HG02588 (cell line): Measurements from ENCODE around the gene MRPL12.
"Not testable (repeated sequence)": the region's sequence is repeated elsewhere in the genome, so short reads cannot be mapped to it uniquely, and the experiment has no call there.

Experiments
- ATAC-seq: cut with Tn5 transposase; IDR thresholded peaks from one replicate; pipeline ENCODE4 v1.9.1; 2021; ENCODE audit warnings: mild to moderate bottlenecking, moderate library complexity; ENCODE audit not compliant: unreplicated experiment

Gene MRPL12

DNA sequence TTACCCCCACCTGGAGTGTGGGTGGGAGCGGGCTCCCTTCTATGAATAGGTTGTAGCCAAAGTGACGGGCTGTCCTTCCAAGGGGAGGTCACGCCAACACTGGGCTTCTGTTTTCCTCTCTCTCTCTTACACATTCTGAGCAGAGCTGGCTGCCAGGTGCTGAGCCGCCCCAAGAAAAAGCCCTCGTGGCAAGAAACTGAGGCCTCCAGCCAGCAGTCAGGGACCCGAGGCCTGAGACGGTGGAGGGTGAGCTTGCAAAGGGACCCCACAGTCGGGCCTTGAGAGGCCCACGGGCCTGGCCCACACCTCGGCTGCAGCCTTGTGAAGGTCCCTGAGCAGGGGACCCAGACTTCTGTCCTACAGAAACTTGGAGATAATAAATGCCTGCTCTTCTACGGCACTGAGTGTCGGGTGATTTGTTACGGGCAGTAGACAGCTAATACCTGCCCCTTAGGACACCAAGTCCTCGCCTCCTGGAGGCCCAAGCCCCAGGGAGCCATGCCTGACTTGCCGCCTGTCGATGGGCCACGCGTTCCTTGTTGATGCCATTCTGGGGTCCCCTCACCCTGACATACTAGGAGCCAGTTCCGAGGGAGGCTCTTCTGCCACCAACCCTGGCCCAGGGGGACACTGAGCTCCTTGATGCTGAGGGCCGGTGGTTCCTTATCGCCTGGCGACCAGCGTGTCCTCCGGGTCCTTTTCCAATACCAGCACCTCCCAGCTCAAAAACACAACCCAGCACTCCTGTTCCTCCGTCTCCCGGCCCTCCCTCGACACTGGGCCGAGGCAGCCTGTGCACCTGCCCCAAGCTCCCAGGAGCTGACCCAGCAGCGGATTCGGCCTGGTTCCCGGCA is 35.0 kb downstream of the MRPL12 start:
- ATAC-seq: no peak

- no peak for ATAC-seq
Measured at GRCh38 chr17:81738801-81739393, 35.7 kb downstream of the MRPL12 start.

- not testable (repeated sequence) for ATAC-seq
Measured at GRCh38 chr17:81739593-81739992, 36.4 kb downstream of the MRPL12 start.

DNA sequence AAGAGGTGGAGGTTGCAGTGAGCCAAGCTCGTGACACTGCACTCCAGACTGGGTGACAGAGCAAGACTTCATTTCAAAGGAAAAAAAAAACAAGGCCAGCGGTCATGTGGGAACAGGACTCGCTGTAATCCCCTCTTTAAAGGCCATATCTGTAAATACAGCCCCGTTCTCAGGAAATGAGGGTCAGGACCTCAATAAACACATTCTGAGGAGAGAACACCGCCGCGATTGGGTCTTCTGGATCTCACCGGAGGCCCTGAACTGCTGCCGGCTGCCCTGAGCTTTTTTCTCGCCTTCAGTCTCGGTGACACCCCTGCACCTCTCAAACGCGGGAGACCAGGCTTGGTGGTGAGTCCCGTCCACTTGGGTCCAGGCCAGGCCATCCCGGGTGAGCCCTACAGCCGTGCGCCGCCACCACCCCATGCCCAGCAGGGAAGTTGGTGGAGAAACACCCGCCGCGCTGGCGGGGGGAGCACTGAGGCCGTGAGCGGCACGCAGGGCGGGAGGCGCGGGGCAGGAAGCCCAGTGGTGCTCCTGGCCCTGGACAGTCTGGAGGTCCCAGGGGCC is 37.3 kb downstream of the MRPL12 start:
- no peak for ATAC-seq

DNA sequence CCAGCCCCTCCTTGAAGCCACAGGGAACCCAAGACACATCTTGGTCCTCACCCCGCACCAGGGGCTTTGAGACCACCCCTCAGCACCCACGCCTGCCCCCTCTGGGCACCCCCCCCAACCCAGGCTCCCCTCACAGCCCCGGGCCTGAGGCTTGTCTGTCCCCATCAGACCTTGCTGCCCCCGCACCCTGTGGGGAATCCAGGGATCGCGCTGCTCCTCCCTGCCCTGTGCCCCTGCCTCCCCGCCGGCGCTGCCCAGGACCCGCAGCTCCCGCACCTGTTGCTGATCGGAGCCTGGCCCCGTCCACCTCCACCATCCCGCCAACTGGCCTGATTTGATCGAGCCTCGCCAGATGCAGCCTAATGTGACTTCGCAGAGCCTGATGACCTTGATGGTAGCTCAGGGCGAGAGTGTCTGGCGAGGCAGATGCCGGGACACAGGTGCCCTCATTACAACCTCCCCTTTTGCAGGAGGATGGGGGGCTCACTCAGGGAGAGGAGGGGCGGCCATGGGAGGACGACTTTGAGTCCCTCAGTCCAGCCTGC is 38.0 kb downstream of the MRPL12 start:
- no peak for ATAC-seq

- no peak for ATAC-seq
Measured at GRCh38 chr17:81741594-81742452, 38.7 kb downstream of the MRPL12 start.
